AG20443 (cell line): ENCODE data around the gene STPG3.

ENCODE experiments used
- DNase-seq: peaks from one replicate; pipeline ENCODE4 v3.0.0; 2012; ENCODE audit warnings: low spot score, mixed read lengths

STPG3 gene

DNA sequence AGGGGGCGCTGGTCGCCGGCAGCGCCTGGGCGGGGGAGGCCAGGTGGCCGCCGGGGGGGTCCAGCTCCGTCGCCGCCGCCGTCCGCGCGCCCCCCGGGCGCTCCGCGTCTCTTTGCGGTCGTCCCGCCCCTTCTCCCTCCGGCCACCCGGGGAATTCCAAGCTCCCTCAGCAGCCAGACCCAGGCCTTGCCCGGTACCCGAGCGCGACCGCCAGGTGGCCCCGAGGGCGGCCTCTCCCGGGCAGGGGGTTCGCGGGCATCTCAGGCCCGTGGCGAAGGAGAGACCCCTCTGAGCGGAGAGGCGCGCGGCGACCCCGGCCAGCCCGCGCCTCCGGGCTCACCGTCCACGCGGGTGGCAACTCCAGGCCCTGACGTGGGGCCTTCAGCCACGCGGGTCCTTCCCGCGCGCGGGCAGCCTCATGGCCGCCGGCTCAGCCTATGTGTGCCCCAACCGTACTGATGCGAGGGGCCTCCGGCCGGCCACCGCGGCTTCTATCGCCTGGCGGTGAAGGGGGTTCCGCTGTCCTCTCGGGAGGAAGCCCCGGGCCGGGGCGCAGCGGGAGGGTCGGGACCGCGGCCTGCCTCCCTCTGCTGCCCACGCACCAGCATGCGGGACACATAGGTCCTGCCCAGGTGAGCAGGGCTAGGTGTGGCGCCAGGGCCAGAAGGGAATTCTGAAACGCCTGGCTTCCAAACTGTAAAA is 51.5 kb downstream of the STPG3 start:
- DNase-seq: peak; percentile 82
